GM19438 (cell line): ENCODE results near the gene ZNHIT6.

Experiments used
- ATAC-seq: cut with Tn5 transposase; IDR thresholded peaks from one replicate; pipeline ENCODE4 v1.9.1; 2021; ENCODE audit warnings: low read depth; ENCODE audit not compliant: unreplicated experiment

Gene ZNHIT6

DNA sequence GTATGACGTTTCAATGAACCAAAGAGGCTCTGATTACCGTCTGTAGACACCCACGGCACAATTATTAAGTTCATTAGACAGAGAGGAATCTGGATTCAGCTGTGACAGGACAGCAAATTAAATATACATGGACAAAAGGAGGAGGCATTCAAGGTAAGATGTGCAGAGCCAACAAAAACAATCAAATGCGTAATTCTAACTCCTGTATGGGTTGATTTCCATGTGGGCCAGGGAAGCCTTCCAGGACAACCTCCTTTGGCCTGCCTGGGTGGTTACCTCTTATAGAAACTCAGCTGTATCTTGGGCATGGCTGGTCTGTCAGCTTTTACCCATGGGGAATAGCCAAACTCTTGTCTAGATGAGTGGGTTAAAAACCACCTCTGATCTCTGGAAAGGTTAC, 83.9 kb downstream of the ZNHIT6 start:
- ATAC-seq: no peak

DNA sequence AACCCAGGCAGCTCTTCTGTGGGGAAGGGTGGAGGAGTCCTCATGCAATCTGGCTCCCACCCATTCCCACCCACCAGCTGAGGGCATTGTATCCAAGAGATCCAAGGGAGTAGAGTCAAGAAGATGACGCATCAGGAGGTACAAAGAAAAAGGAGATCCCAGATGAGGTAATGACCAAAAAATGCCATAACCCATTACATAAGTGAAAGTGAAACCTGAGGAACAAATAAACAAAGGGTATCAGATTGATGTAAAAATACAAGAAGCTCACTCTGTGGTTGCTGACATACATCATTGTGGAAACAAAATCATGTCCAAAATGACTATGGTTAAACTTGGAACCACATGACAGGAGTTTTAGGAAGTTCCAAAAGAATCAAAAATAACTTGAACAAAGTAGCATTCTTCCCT, 85.2 kb downstream of the ZNHIT6 start:
- no peak for ATAC-seq

DNA sequence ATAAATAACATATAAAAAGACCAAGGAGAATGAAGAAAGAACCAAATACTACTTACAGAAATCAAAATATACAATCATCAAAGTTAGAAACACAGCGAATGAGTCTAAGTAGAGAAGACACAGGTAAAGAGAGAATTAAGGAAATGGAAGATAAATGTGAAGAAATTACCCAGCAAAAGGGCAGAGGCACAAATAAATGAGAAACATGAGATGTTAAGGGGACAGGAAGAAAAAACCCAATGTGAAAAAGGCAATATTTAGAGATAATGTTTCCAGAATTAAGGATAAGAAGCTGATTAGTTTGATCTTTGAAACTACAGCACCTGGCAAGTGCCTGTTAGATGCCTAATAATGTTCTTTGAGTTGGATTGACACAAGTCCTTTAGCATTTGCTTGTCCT, 86.8 kb downstream of the ZNHIT6 start:
- no peak for ATAC-seq

DNA sequence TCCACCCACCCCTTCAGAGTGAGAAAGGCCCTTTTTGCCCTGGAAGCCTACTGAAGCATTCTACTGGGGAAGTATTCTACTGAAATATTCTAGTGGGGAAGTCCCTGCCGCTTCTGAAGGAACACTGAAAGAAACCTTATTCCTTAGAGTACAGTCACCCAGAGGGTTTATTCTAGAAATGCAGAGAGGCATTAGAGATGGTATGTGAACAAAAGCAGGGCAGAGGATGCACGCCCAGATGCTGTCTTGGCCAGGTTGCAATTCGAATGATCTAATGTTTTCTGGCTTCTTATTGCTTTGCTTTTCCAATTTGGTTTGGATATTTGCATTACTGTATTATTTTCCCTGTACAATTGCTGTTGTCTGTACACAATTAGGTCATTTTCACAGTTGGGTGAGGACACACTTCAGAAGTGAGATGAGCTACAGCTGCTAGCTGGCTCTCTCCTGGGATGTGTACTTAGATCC, 90.6 kb downstream of the ZNHIT6 start:
- no peak for ATAC-seq

DNA sequence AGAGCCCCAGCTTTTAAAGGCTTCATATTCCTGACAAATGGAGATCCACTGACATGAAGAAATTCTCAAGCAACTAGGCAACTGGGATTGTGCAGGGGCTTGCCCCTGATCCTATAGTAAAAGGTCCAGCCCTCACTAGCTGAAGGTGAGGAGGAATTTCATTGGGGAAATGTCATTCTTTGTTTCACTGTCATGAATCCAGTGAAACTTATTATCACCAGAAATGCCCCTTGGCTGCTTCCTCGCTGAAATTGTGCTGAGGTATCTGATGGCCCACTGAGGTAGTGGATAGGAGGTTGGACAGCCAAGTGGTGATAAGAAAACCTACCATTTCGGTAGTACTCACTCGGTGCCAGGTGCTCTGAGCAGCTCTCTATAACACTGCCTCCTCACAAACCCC, 91.5 kb downstream of the ZNHIT6 start:
- ATAC-seq: no peak

DNA sequence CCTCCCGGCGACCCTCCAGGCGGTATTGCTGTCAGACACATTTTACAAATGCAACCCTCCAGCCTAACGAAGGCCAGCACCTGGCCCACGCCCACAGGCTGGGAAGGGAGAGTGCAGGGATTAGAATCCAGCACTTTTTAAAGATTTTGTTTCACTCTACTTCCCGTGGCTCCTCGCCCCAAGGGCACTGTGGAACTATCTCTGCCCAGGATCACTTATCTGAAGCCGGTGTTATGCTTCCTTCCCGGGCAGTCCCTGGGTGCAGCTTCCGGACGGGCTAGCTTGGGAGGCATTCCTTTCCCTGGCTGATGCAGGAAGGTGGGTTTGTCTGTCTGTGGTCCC, 91.9 kb downstream of the ZNHIT6 start:
- no peak for ATAC-seq

DNA sequence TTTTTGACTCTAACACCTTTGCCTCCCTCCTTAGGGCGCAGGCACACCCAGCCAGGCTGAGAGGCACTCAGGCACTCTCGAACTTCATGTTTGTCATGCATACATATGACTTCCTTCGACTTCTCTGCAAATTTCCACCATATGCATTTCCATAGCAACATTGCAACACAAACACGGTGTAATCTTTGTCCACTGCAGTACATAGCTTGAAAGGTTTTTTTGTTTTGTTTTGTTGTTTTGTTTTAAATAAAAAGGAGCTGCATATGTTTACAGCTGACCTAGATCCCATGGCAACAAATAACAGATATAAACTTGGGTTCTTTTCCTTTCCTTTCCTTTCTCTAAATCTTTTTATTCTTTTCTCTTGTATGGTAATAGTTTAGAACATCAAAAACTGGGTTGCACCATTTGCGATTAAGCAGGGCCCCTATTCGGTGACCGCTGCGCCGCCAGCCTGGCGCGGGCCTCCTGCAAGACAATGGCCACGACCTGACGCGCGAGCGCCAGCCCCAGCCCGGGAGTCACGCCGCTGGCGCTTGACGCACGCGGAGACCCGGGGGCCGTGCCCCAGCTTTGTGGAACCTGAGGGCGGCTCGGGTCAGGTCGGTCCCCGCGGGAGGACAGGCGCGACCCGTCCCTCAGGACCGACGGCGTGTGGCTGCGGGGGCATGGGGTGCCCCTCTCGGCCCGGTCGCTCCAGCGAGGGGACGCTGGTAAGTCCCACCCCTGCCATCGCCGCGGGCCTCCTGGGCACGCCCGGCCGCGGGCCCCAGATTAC, 92.5 kb downstream of the ZNHIT6 start:
- no peak for ATAC-seq

DNA sequence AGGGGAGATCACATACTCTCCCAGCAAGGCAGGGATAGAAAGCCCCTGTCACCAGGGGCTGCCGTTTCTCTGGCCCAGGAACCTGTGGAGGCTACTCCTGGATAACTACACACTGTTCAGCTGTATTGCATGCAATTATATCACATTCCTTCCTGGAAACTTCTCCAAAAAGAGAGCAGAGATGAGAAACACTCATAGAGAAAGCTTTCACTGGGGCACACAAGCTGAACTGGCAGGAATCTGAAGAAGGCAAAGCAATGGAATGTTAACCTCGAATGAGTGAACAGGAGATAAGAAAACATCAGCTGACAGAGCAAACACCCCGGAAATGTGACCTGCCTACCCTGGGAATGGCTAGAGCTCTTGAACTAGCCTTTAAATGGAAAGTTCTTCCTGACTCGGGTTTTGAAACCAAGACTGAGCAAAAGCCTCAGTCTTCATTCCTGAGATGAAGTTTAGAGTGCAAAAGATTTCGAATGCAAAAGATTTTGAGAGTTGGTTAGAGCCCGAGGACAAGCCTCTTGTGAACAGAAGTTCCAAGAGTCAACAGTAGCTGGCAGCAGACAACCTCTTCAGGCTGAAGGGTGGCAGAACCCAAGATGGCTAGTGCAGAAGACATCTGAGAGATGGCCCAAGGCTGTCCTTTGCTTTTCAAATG, 95.4 kb downstream of the ZNHIT6 start:
- ATAC-seq: no peak

DNA sequence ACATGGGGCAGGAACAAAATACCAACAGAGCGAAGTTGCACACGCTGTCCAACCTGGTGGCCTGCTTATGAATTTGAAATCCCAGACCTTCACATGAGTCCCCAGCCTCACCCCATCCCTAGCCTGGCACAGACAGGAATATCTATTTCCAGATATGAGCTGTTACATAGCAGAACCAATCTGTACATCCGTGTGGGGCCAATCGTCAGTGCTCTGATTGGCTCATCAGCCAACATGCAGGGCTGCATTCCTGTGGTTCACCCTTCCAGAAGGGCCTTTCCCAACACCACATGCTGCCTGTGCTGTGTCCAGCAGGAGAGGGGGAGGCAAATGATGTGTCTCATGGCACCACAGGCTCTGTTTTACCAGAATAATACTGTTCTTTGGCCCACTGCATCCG, 96.4 kb downstream of the ZNHIT6 start:
- no peak for ATAC-seq

DNA sequence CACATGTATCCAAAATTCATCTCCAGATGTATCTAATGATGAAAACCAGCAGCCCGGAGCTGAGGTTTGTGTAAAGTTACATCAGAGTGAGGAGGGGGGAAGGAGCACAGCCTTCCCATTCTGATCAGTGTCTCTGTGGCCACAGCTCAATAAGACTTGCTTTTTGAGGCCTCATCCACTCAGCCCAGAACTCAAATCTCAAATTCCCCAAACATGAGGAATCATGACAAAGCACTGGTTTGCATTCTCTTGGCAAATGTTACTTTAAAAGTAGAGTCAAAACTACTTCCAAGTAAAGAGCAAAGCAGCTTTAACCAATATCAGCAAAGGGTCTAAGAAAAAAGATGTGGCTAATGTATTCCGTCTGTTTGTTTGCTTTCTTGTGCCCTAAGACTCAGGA, 96.8 kb downstream of the ZNHIT6 start:
- ATAC-seq: no peak

DNA sequence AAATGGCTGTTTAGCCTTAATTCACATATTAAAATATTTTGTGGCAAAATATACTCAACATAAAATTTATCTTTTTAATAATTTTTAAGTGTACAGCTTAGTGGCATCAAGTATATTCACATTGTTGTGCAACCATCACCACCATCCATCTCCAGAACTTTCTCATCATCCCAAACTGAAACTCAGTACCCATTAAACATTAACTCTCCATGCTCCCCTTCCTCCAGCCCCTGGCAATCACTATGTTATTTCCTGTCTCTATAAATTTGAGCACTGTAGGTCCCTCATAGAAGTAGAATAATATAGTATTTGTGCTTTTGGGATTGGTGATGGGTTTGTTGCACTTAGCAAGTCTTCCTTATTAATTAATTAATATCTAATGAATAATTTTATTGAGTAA, 98.3 kb downstream of the ZNHIT6 start:
- ATAC-seq: no peak

DNA sequence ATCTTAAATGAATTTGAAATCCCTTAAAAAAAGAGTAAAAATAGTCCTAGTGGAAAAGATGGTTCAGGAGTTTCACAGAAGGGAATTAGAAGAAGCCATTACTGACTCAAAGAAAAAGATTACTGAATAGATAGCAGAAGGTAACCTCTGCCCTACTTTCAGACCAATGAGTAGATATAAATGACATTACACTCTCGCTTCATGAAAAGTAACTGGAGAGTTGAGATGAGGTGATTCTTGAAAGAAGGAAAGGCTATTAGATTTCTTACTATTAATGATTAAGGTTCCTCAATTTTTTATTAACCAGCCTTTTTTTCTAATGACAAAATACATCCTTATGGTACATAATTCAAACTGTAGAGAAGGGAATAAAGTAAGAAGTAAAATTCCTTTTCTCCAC, 99.4 kb downstream of the ZNHIT6 start:
- ATAC-seq: no peak

DNA sequence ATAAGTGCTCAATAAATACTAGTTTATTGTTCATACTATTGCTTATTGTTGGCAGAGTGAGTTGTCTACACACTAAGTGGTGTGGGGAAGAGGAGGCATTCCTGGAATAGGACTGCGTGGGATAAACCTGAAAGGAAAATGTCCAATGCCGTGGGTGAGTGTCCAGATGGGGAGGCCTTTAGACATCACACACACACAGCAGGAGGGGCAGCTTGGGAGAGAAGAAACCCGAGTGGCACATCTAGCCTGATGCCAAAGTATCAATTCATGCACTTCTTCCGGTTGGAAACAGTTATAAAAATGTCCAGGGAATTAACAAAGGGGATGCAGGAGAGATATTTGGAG, 100.3 kb downstream of the ZNHIT6 start:
- no peak for ATAC-seq

DNA sequence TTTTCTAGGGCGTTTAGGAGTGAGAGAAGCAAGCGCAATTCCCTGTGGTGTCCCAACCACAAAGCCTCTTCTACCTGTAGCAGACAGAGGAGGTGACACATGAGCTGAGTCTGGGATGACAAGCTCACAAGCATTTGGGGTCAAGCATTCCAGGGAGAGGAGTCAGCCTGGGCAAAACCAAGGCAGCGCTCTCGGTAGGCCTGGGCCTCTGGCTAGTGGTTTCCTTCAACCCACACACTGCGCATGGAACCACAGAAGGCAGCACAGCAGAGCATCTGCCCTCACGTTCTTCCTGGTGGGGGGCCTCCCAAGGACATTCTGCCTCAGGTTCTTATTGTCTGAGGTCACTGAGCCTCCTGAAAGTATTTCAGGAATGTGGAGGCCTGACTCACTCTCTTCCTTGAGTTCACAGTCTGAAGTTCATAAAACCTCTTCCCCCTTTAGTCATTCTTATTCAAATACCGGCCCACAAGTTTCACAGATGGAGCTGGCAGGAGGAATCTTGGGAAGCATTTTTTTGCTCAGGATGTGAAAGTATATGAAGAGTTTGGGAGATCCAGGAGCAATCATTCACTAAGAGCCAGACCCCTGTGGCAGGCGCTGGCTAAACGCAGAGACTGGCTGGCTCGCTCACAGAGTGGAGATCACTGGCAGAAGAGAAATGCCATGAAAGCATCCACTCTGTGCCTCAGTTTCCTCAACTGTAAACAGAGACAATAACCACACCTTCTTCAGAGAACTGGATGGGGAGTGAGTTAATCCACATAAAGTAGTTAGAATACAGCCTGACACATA, 100.9 kb downstream of the ZNHIT6 start:
- no peak for ATAC-seq

DNA sequence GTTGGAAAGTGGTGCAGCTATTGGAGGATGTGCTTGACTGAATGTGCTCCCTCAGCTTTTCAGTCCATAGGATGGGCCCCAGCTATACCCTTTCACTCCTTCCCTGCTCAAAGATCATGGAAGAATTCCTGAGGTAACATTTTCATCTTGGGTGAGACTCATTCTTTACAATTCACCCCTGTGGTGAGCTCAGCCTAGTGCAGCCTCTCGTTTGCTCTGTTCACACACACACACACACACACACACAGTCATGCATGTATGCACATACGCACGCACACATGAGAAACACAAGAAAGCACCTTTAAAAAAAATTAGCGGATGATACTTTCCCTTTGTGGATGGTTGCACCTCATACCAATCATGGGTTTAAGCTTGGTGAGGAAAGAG, 101.8 kb downstream of the ZNHIT6 start:
- ATAC-seq: no peak

DNA sequence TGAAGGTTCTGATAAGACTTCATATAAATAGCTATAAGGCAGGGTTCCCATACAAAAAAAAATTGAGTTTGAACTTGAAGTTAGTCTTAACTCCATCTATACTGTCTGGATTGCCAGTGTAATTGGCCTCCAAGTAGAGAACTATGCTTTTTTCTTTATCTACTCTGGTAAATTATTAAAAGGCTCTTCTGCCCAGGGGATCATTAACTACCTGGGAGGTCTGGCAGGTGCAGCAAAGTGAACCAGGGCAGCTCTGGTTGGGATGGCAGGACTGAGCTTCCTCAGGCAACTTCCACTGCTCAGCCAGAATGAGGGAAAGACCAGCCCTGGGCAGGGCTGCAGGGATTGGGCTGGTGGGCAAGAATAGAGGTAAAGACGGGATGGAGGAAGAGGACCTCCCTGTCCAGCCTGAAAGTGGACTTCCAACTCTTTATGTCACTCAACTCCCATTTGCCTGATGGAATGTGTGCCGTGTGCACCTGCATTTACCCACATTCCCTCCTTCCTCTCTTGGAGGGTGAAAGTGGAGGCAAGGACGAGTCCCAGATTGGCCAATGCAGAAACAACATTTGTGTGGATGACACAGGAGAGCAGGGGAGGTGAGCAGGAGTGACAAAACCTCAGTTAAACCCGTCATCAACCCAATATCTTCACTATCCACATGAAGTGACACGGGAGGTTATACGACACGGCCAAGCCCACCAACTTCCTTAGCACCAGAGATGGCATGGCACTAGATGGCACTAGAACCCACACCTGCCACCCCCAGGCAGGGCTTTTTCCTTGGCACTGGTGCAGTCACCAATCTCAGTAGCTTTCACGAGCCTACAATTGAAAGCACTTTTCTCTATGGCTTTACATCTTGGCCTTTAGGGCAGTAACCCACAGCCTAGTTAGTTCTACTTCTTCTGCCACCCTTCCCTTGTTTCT, 102.5 kb downstream of the ZNHIT6 start:
- no peak for ATAC-seq

DNA sequence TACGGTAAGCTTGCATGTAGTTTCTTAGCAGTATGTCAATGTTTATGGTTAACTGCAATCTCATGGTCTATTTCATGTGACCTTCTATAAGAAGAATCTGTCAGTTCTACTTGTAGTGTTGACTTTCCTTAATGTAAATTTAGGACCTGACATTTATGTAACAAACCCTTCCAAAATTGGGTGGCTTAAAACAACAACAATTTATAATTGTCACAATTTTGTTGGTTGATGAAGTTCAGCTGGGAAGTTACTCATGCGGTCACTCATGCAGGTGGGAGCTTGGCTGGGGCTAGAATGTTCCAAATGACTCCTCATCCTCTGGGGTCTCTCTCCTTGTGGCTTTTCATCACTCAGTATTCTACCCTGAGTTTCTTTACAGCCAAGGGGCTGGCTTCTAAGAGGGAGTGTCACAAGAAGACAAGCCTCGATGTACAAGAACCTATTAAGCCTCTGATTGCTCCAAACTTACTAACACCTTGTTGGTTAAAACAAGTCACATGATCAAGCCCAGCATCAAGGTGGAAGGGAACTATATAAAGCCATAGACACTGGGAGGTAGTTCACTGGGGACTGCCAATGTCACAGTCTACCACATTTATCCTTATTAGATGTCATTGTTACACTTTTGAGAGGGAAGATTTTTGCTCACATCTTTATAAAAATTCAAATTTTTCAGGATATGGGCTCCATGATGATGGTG, 103.8 kb downstream of the ZNHIT6 start:
- ATAC-seq: no peak

DNA sequence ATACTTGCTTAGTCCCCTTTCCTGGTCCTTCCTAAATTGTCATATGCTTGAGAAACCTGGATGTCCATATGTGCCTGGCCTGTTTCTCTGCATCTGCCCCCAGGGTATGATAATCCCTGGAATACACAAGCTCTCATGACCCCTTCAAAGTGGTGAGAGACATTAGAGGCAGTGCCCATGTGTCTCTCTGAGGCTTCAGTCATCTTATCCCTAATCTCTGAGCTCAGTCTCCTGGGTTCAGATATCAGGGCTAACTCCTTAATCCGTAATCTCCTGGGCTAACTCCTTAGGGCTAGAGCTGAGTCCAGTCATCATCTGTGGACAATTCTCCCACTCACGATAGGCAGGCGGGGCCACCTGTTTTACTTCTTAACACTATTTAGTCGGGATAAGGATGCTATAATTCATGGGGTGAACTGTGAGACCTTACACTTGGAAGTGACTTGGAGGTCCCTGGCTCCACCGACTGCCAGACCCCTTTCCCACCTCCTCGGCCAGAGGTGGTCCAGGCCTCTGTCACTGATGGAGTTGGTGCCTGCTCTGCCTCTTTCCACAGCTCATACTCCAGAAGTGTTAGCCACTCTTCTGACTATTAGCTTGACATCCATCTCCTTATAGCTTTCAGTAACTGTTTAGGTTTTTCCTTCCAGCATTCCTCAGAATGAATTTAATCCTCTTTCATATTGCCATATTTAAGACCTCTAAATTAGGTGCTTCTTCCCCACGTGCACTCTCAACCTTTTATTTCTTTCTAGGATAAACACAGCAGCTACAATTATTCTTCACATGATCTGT, 105.0 kb downstream of the ZNHIT6 start:
- ATAC-seq: no peak

DNA sequence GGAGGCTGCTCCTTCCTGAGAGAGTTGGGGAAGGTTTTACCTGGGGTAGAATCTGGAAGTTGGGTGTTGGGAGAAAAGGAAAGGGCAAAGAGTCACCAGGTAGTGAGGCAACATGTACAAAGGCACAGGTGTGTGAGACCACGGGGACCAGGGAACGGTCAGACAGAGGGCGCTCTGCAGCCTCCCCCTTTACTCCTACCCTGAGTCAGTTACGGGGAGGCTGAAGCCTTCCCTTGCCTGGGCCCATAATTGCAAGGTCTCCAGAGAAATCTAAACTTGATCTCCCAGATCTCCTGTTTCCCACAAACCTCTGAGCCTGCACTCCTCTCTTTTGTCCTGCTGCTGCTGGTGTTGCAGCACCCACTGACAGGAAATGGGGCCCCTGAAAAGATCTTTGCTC, 105.7 kb downstream of the ZNHIT6 start:
- ATAC-seq: no peak
